Measurements from ENCODE around the gene SNAPC4.
"Not testable (repeated sequence)": the region's sequence is repeated elsewhere in the genome, so short reads cannot be mapped to it uniquely, and the experiment has no call there.

- not testable (repeated sequence) for TF ChIP-seq POLR2AphosphoS5 (IDR thresholded peaks at IDR 0.05; ENCODE audit: low read depth, low read length); RFX5 (IDR thresholded peaks at IDR 0.05; ENCODE audit: borderline replicate concordance, low read depth, low read length); SIN3A (conservative IDR thresholded peaks at IDR 0.05 in 1 of 2, IDR thresholded peaks at IDR 0.05 in 1 of 2; ENCODE audit: low read depth in 1 of 2, low read length in 2 of 2); BRCA1 (IDR thresholded peaks at IDR 0.05; ENCODE audit: low read depth, low read length); CTCF (IDR thresholded peaks at IDR 0.05; ENCODE audit: control extremely low read depth in 1 of 3, insufficient read depth in 1 of 3, low read depth in 1 of 3, low read length in 3 of 3); HDAC2 (IDR thresholded peaks at IDR 0.05; ENCODE audit: borderline replicate concordance in 1 of 2, low read depth in 2 of 2, low read length in 2 of 2); TAF1 (IDR thresholded peaks at IDR 0.05; ENCODE audit: low read depth, low read length)
These were observed 5.9 kb upstream of the SNAPC4 start for GRCh38 chr9:136405904-136406303.
